ENCODE measurements around the gene VGLL1.

- TF ChIP-seq CTCF (conservative IDR thresholded peaks at IDR 0.05; ENCODE audit: low read depth in 2 of 2) (no peak), EZH2 (IDR thresholded peaks at IDR 0.05; ENCODE audit: low read depth, unreplicated experiment) (no peak), EZH2phosphoT487 (IDR thresholded peaks at IDR 0.05; ENCODE audit: unreplicated experiment) (no peak), POLR2AphosphoS5 (IDR thresholded peaks at IDR 0.05; ENCODE audit: low read depth) (no peak), REST (IDR thresholded peaks at IDR 0.05; ENCODE audit: unreplicated experiment) (no peak)
Measured at GRCh38 chrX:136497556-136498052, 34.4 kb upstream of the VGLL1 start, which contains the start of gene HTATSF1.
